Measurements from ENCODE around the gene GNG7. TPM values are rescaled to one million over a fixed set of nuclear protein-coding genes. Genes with fewer than 3 reads are reported as not detected.
"Not testable (repeated sequence)": the region's sequence is repeated elsewhere in the genome, so short reads cannot be mapped to it uniquely, and the experiment has no call there.

Gene GNG7
- polyA plus RNA-seq, 4 donors, result 5.3 to 7.1 (median 5.5) TPM

GRCh38 chr19:2543463-2544442 lies 158.7 kb downstream of the GNG7 start:
- peak; percentile 78 to 86 (median 83) for DNase-seq (ENCODE audit: low read depth in 4 of 4, low spot score in 3 of 4)

GRCh38 chr19:2543072-2543462 lies 159.4 kb downstream of the GNG7 start:
- not testable (repeated sequence) for DNase-seq (ENCODE audit: low read depth in 4 of 4, low spot score in 3 of 4)

- no peak for DNase-seq (ENCODE audit: low read depth in 4 of 4, low spot score in 3 of 4)
Observed at GRCh38 chr19:2542341-2543069, 160.0 kb downstream of the GNG7 start.

GRCh38 chr19:2540646-2541454 lies 161.6 kb downstream of the GNG7 start:
- DNase-seq (ENCODE audit: low read depth in 4 of 4, low spot score in 3 of 4), result peak in 3 of 4 donors; percentile 58 to 78 (median 77)

- DNase-seq (ENCODE audit: low read depth in 4 of 4, low spot score in 3 of 4), result no peak
Observed at GRCh38 chr19:2540251-2540645, 162.2 kb downstream of the GNG7 start.

- no peak for DNase-seq (ENCODE audit: low read depth in 4 of 4, low spot score in 3 of 4)
Observed at GRCh38 chr19:2538096-2538757, 164.3 kb downstream of the GNG7 start.

- DNase-seq (ENCODE audit: low read depth in 4 of 4, low spot score in 3 of 4), result not testable (repeated sequence)
Observed at GRCh38 chr19:2537584-2537983, 164.9 kb downstream of the GNG7 start.

- no peak for DNase-seq (ENCODE audit: low read depth in 4 of 4, low spot score in 3 of 4)
Observed at GRCh38 chr19:2536461-2536860, 166.0 kb downstream of the GNG7 start.

GRCh38 chr19:2534423-2535013 lies 168.0 kb downstream of the GNG7 start:
- no peak for DNase-seq (ENCODE audit: low read depth in 4 of 4, low spot score in 3 of 4)

GRCh38 chr19:2533686-2534422 lies 168.6 kb downstream of the GNG7 start:
- DNase-seq (ENCODE audit: low read depth in 4 of 4, low spot score in 3 of 4), result no peak

- DNase-seq (ENCODE audit: low read depth in 4 of 4, low spot score in 3 of 4), result no peak
Observed at GRCh38 chr19:2533072-2533425, 169.4 kb downstream of the GNG7 start.

- no peak for DNase-seq (ENCODE audit: low read depth in 4 of 4, low spot score in 3 of 4)
Observed at GRCh38 chr19:2532252-2533071, 170.0 kb downstream of the GNG7 start.

- DNase-seq (ENCODE audit: low read depth in 4 of 4, low spot score in 3 of 4), result not testable (repeated sequence)
Observed at GRCh38 chr19:2529942-2530341, 172.6 kb downstream of the GNG7 start.

GRCh38 chr19:2529473-2529918 lies 173.0 kb downstream of the GNG7 start:
- no peak for DNase-seq (ENCODE audit: low read depth in 4 of 4, low spot score in 3 of 4)

GRCh38 chr19:2528675-2529101 lies 173.8 kb downstream of the GNG7 start:
- no peak for DNase-seq (ENCODE audit: low read depth in 4 of 4, low spot score in 3 of 4)

GRCh38 chr19:2527686-2528085 lies 174.8 kb downstream of the GNG7 start:
- DNase-seq (ENCODE audit: low read depth in 4 of 4, low spot score in 3 of 4), result no peak

GRCh38 chr19:2527171-2527570 lies 175.3 kb downstream of the GNG7 start:
- no peak for DNase-seq (ENCODE audit: low read depth in 4 of 4, low spot score in 3 of 4)
